Fibroblast of the aortic adventitia (primary cell): Measurements from ENCODE around the gene SIRT3. TPM values are rescaled to one million over a fixed set of nuclear protein-coding genes. Genes with fewer than 3 reads are reported as not detected.
"Not testable (repeated sequence)": the region's sequence is repeated elsewhere in the genome, so short reads cannot be mapped to it uniquely, and the experiment has no call there.

ENCODE experiments used
- DNase-seq: peaks from one replicate; pipeline ENCODE4 v3.0.0-alpha.2; 2010; ENCODE audit warnings: low read depth
- H3K4me3 ChIP-seq: 2 replicates; pipeline ENCODE4 v1.5.1; 2011; ENCODE audit warnings: low read depth, mild to moderate bottlenecking, control low read depth, low read length, moderate library complexity
- CTCF ChIP-seq: IDR thresholded peaks from 2 replicates; pipeline ENCODE4 v1.5.1; 2011; ENCODE audit warnings: mild to moderate bottlenecking, low read length, control low read depth, inconsistent platforms; ENCODE audit not compliant: insufficient read depth
- total RNA-seq: library from RNA; depleted of rRNA; stranded (reverse); fragments of >200 nt; gene quantifications from 2 replicates; pipeline ENCODE4 v1.2.3, GENCODE V29; 2012; ENCODE audit warnings: low replicate concordance

Gene SIRT3
- total RNA-seq, 1 donor, result 8.2 TPM

DNA sequence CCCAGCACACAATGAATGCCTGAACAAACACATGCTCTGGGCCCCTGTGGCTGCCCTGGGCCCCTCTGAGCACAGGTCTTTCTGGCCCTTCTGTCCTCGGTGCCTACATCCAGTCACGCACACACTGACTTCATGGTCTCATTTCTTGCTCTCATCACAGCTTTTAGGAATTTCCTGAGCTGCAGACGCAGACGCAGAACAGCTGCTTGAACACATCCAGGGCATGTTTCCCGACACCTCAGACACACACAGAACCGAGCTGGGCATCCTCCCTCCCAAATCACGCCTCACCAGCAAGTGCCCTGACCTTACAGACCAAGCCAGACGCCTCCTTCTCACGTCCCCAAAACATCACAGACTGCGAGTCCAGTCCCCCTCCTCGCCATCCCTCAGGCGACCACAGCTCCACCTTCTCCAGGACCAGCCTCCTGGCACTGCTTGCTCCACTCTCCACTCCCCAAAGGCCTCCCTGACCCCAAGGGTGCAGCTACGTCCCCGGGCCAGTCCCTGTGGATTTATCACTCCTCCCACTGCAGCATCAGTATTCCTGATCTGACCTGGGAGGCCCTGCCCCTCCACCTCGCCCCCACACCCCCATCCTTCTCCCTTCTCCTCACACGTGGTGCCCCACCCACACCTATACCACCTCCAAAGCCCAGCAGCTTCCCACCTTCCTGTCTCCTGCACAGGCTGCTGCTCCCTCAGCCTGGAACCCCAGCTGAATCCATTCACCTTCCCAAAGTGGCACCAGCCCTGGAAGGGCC lies 12.9 kb downstream of the SIRT3 start:
- DNase-seq, result no peak
- no peak overlapping the region for H3K4me3 ChIP-seq
- TF ChIP-seq CTCF, result no peak

GRCh38 chr11:221998-222789 lies 13.9 kb downstream of the SIRT3 start:
- H3K4me3 ChIP-seq, result no peak overlapping the region
- TF ChIP-seq CTCF, result no peak
- no peak for DNase-seq

DNA sequence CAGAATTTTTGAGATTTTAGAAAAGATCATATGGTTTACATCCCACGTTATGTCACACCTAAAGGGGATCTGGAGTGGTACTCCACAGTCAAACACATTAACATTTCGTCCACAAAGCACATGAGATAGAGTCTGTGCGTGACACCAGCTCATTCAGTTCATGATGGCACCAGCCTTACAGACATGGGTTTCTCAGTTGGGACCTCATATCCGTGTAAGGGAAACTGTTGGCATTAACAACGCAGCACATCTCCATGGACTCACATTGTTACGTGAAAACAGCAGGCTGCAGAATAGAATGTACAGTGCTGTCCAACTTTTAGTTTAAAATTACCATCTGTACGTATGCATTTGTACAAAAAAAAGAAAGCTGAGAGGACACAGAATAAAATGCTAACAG lies 14.6 kb downstream of the SIRT3 start:
- DNase-seq, result no peak
- no peak overlapping the region for H3K4me3 ChIP-seq
- TF ChIP-seq CTCF, result no peak

GRCh38 chr11:220641-221215 lies 15.4 kb downstream of the SIRT3 start:
- not testable (repeated sequence) for H3K4me3 ChIP-seq, DNase-seq

- TF ChIP-seq CTCF, result no peak
- H3K4me3 ChIP-seq, result no peak overlapping the region
- DNase-seq, result no peak
Measured at GRCh38 chr11:218815-219593, 17.1 kb downstream of the SIRT3 start.

- H3K4me3 ChIP-seq, result no peak overlapping the region
- no peak for TF ChIP-seq CTCF
- no peak for DNase-seq
Measured at GRCh38 chr11:217704-218103, 18.4 kb downstream of the SIRT3 start.
